GM19240 (cell line): ENCODE results near the gene VSX1.

Source experiments
- DNase-seq: peaks from one replicate; pipeline ENCODE4 v3.0.0; 2011; ENCODE audit warnings: low spot score; ENCODE audit not compliant: insufficient read length

VSX1 gene

GRCh38 chr20:25054096-25054820 is 27.7 kb downstream of the VSX1 start:
- no peak for DNase-seq

DNA sequence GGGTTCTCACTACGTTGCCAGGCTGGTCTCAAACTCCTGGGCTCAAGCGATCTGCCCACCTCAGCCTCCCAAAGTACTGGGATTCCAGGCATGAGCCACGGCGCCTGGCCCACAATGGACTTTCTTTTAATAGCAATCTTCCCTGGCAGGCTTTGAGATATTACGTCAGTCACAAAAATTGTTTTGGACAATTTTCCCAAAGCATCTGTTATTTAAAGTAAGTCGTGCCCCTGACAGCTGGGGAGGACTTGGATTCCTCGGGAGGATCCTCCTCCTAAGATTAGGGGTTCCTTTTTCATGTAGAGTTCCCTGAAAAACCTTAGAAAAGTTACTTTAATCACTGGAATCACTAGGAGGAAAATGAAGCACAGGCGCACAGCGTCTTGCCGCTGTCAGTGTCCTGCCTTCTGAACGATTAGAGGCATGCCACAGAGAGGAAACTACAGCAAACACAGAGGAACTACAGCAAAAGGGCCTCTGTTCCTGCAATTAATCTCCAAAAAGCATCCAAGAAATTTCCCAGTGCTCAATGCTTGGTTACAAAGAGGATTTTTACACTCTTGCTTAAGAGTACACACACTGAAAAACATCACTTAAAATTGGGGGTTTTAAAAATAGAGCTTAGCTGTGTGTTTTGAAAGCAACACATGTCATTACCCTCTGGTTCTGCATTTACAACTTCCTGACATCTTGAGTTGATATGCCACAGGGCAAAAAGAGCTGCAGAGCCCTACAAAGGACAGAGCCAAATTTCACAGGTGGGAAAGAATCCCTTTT is 28.5 kb downstream of the VSX1 start:
- DNase-seq: no peak

GRCh38 chr20:25052255-25053194 is 29.4 kb downstream of the VSX1 start:
- DNase-seq: no peak

DNA sequence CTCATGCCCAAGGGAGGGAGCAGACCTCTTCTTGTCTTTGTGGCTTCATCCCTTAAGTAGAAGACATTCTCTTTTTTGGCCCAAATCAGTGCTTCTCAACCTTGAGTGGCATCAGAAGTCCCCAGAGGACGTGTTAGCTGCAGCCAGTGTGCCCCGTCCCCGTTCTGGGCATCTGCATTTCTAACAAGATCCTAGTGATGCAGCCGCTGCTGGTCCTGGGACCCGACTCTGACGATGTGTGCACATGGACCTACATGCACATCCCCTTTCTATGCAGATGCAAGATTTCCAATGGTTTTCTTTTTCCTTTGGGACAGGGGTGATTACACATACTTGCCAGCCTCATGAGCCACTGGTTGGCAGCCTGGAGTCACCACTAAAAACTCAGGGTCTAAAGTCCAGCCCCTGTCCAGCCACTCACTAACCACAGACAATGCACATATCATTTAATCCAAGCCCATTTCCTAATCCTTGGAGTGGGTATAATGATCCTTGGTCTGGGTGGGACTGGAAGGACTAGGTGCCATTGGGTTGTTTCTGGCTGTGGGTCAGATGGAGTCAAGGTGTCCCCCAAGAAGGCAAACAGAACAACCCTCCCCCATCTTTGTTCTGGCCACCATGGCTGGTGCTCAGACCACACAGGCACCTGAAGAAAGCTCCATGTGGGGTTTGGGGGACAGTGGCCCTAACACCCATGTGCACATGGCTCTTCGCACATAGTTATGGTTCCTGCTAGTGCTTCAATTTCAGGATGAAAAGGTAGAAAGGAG is 30.4 kb downstream of the VSX1 start:
- no peak for DNase-seq

GRCh38 chr20:25050501-25051350 is 31.2 kb downstream of the VSX1 start:
- no peak for DNase-seq

DNA sequence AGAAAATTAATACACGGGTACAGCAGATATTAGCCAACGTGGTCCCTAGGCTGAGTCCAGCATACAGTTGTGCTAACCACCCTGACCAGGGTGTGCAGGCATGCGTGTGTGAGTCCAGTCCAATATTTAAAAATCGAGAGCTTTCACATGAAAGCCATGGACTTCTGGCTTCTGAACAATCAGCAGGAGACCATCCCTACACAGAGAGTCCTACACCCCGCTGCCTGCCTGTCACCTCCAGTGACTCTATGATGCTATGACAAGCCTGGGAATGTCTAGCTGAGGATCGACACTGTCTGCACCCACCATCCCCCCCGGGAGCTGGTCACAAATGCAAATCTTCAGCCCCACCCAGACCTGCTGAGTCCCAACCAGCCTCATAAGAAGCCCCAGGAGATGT is 31.9 kb downstream of the VSX1 start:
- no peak for DNase-seq

DNA sequence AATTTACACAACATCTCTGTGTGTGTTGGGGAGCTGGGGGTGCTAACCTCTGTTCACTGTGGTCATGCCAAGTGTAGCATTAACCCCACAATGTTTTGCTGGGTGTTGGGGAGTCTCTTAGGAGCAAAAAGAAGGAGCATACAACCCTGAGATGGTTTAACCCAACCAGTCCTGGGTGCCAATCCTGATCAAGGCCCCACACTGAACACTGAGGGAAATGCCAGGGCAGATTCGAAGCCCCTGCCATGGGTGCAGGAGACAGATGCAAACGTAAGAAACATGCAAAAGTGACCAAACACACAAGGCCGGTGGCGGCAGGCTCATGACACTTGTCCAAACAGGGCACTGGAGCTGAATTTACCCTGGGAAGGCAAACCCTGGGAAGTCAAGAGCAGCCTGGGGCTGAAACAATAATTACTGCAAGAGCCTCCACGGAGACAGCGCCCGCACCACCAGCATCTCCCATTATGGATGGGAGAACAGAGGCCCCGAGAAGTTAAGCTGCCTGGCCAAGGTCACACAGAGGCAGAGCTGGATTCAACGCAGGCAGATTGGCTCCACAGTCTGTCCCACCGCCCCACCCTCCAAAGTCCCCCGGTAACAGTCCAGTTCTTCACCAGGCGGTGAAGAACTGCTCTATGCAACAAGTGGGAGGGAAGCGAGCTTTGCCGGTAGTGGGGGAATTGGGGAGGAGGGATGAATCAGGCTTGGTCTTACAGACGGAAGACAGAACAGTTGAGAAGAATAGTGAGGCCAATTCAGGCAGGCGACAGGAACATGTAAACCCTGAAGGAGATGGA is 32.5 kb downstream of the VSX1 start:
- no peak for DNase-seq

DNA sequence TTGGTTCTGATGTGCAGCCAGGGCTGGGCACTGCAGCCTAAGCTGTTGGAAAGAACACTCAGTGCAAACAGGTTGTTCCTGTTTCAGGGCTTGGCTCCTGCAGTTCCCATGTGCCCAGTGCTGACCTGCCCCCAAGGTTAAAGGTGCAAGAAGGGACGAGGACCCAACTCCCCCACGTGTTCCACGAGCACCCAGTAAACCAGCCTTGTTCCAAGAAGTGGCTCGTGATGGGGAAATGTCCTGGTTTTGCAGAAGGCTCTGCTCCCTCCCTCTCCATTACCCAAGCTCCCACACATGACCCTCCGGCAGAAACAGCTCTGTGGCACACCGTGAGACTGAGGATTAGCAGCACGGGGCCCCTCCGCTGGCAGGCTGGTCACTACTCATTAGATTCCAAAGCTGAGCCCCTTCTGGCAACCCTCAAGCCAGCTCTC is 33.4 kb downstream of the VSX1 start:
- no peak for DNase-seq

GRCh38 chr20:25047766-25048165 is 34.2 kb downstream of the VSX1 start:
- no peak for DNase-seq

DNA sequence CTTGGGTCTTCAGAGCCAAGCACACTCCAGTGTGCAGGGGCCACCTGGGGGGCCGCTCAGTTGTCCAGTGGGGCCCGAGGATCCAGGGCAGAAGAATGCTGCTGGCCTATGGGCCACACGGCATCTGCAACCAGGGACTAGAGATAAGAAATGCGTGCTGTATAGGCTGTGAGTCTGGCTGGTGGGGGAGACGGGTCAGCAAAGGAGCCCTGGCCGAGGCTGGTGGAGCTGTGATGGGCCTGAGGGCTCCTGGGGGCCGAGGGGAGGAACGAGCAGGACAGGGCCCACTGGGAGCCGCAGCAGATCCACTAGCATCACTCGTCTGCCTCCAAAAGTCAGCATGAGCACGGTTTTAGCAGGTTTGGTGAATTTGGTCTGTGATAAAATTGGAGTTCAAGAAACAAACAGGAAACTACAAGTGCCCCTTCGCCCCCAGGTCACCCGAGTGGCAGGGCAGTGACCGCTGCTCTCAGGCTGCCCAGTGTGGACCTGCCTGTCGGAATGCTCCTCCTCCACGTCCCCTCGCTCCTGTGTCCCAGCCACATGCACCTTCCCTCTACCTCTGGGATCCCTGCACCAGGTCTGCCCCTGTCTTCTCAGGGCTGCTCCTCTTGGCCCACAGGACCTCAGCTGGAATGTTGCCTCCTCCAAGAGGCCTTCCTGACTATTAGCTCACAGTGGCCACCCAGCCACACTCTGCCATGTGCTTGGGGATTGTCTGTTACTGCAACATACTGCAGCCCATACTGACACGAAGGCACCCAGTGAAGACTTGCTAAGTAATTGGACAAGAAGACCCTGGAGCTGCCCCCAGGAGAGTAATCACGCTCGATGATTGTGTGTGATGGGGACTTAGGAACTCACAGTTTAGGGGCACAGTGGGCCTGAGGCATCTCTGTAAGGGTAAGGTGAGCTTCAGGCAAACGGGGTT is 34.9 kb downstream of the VSX1 start:
- DNase-seq: no peak

- DNase-seq: no peak
Measured at GRCh38 chr20:25046181-25046641, 35.7 kb downstream of the VSX1 start.

DNA sequence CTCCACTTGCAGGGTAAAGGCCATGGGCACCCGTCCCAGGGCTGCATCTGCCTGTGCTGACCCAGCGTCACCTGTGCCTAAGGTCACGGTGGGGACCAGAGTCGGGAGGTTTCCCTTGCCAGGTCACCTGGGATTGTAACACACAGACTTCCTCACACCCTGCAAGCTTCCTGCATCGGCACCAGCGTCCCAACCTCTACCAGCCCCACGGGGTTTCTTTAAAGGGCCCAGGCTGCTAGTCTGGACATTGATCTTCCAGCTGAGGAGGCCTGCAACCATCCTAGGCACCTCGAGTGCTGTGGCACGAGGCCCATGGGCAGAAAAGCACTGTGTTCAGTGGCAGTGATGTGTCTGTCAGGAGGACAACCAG is 36.6 kb downstream of the VSX1 start:
- DNase-seq: no peak

GRCh38 chr20:25044660-25045342 is 37.1 kb downstream of the VSX1 start:
- DNase-seq: no peak

DNA sequence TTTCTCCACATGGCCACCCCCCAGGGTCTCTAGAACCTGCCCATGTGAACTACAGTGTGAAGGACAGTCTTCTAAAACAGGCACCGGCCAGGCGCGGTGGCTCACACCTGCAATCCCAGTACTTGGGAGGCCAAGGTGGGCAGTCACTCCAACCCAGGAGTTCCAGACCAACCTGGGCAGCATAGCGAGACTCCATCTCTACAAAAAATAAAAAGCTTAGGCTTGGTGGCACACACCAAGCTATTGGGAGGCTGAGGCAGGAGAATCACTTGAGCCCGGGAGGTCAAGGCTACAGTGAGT is 37.7 kb downstream of the VSX1 start:
- no peak for DNase-seq

DNA sequence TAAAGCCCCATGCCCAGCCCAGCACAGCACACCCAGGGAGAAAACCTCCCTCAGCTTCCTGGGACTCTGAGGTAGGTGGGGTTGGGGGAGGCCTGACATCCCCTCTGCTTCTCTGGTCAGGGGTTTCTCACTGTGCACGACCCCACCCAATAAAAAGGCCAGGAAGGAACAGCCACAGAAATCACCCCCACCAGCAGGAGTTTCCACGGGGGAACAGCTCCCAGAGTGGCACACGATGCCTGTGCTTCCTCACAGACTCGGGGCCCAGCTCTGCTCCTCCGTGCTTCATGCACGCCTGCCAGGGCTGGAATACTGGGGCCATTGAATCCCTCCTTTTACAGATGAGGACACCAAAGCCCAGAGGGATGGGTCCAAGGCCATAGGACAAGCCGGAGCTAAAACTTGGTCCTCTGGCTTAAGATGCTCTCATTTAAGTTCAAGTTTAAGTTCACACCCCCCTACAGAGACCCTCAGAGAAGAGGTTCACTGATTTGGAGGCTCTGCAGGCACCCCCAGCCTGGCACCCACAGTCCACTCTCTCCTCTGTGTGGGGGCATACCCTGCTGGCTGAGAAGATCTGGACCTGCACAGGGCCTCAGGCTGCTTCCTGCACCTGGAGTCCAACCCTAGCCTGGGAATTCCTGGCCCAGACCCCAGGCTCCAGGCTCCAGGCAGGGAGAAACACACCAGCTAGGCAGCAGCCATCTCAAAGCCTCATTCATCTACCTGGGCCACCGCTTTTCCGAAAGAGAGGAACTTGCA is 38.3 kb downstream of the VSX1 start:
- no peak for DNase-seq

- DNase-seq: peak; percentile 79
Measured at GRCh38 chr20:25042531-25043498, 39.1 kb downstream of the VSX1 start.
